HG03139 (cell line): ENCODE results near the gene NPPB.

Source experiments
- ATAC-seq: cut with Tn5 transposase; IDR thresholded peaks from one replicate; pipeline ENCODE4 v1.9.1; 2021; ENCODE audit not compliant: unreplicated experiment

NPPB gene

GRCh38 chr1:11858968-11859871 is 475 bp upstream of the NPPB start:
- ATAC-seq, result no peak

DNA sequence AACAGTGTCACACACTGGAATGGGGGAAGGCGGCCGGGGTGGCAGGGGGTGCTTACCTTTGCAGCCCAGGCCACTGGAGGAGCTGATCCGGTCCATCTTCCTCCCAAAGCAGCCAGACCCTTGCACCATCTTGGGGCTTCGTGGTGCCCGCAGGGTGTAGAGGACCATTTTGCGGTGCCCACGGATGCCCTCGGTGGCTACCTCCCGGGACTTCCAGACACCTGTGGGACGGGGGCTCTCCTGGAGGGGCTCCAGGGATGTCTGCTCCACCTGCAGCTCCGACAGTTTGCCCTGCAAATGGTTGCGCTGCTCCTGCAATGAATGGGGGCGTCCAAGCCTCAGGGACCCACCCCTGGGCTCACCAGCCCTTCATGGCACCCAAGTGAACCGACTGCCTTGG is 587 bp downstream of the NPPB start:
- ATAC-seq, result no peak

DNA sequence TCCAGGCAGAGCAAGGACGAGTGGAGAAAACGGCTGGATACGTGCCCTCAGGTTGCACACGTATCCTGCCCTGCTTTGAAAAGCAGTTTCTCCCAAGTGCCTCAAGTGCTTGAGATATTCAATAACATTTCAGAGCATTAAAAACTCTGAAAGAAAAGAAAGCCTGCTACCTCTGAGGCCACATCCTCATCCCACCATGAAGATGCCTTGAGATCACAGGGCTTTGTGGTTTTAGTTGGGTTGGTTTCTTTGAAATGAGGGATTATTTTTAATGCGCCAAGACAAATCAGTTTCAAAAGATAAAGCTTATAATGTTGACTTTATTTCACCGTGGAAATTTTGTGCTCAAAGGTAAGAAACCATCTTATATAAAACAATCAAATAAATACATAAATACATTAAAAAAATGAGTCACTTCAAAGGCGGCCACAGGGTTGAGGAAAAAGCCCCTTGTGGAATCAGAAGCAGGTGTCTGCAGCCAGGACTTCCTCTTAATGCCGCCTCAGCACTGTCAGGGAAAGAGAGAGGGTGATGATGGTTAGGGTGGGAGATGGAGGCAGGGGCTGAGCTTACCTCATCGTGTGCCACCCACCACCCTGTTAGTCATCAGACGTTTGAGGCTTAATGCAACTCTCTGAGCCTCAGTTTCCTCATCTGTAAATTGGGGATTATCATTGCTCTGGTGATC is 1.4 kb downstream of the NPPB start:
- ATAC-seq, result no peak

DNA sequence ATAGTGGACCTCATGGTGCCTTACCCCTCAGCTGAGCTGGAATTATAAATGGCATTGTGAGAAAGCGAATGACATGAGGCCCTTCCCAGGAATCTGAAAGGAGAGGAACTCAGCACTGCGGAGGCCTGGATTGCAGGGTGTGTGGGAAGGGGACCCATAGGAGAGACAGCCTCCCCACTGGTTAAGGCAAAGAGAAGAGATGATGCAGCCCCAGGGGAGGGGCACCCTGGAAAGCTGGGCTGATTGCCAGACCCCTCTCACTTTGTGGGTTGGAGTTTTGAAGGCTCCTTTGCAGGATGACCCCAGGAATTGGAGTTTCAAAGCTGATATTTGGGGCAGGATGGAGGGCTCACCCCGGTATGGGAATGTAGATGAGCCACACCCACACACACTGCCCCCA is 2.0 kb downstream of the NPPB start:
- ATAC-seq, result no peak

- ATAC-seq, result no peak
Measured at GRCh38 chr1:11855430-11855829, 3.3 kb downstream of the NPPB start.

- no peak for ATAC-seq
Measured at GRCh38 chr1:11854519-11854918, 4.2 kb downstream of the NPPB start.

GRCh38 chr1:11851180-11851579 is 7.6 kb downstream of the NPPB start:
- no peak for ATAC-seq

DNA sequence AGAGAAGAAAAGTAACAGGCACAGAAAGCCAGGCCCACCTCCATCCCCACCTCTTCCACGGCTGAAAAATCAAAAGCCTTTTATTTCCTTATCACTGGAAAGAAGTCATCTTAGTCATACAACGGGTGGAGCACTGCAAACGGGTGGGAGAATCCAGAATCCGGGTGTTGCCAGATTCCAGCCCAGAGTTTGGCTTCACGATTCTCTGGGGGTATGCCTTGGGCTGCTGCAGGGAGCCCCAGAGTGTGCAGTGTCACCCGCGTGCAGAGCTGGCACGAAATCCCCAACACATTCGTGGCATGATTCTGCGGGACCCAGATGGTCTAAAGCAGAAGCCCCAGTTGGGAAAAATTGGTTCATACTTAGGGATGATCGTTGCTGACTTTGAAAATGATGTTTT is 8.6 kb downstream of the NPPB start:
- ATAC-seq, result no peak

GRCh38 chr1:11848373-11848700 is 10.4 kb downstream of the NPPB start:
- no peak for ATAC-seq

GRCh38 chr1:11847667-11848372 is 10.9 kb downstream of the NPPB start, which contains the start of gene NPPA:
Gene NPPA (minus strand): TSS chr1:11847783. CDS start chr1:11847684, 99 bp downstream.
- no peak for ATAC-seq

DNA sequence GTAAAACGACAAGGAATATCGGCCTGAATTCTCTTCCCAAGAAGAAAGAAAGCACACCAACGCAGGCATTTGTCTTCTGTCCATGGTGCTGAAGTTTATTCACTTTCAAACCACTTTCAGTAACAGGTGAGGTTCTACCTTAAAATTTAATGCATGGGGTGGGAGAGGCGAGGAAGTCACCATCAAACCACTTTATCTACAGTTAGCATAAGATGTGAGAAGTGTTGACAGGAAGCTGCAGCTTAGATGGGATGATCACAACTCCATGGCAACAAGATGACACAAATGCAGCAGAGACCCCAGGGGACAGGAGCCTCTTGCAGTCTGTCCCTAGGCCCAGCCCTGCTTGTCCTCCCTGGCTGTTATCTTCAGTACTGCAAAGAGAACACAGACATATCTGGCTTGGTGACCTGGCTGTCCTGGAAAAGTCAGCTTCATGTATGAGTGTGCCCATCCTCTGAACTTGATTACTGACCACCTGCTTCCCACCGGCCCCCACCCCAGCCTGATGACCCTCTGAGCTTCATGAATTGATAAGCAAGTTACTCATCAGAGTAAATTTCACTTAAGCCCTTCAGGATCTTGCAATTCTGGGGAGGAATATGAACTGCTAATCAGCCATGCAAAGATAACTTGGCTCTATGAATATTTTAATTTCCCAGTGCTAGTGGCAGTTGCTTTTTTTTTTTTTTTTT is 13.0 kb downstream of the NPPB start:
- no peak for ATAC-seq

DNA sequence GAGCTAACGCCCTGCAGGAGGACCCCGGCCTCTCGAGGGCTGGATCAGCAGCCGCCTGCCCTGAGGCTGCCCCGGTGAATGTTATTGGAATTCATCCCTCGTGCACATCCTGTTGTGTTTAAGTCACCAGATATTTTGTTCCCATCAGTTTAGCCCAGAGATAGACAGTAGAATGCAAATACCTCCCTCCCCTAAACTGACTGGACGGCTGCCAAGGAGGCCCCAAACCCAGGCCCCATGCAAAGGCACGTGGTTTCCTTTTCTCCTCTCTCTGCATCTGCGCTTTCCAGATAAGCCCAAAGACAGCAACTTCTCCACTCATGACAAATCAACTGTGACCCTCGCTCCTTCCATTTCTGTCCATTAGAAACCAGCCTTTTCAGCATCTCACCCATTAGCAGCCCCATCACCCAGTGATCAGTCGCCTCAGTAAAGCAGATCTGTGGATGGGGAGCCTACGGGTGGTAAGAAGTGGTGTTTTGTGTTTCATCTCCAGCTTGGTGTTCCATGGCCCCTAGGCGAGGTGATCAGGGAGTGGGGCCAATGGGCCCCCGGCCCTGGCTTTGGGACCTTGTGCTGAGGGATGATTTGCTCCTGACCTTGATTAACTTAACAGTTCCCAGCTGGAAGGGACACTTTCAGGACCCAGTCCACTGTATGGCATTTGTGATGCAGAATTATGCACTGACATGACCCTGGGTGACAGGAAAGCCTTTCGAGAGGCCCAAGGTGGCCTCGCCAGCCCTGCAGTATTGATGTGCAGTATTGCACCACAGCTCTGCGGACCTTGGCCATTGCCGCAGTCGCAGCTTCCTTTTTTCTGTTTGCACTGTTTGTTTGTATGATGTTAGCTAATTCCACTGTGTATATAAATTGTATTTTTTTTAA is 16.3 kb downstream of the NPPB start:
- ATAC-seq, result no peak

DNA sequence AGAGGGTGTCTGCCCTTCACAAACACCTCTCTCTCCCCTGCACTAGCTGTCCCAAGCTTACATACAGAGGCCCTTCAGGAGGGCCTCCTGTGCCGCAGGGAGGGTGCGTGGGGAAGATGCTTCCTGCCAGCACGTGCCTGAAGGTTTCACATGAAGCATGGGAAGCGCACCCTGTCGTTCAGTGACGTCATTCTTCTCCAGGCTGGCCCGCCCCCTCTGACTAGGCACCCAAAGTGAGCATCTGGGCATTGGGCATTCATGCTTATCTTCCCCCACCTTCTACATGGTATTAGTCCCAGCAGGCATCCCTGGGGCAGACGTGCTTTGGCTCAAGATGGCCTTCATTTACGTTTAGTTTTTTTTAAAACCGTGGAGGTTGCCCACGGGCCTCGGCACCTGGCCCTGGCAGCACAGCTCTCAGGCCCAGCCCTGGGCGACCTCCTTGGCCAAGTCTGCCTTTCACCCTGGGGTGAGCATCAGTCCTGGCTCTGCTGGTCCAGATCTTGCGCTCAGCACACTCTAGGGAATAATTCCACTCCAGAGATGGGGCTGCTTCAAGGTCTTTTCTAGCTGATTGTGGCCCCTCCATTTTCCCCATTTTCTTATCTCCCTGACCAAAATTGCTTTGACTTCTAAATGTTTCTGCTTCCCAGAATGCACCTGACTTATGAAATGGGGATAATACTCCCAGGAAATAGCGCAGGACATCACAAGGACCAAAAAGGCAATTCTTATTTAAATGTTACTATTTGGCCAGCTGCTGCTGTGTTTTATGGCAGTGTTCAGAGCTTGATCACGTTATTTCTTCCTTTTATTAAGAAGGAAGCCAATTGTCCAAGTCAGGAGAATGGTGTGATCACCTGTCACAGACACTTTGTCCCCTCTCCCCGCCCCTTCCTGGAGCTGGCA is 17.2 kb downstream of the NPPB start:
- no peak for ATAC-seq

DNA sequence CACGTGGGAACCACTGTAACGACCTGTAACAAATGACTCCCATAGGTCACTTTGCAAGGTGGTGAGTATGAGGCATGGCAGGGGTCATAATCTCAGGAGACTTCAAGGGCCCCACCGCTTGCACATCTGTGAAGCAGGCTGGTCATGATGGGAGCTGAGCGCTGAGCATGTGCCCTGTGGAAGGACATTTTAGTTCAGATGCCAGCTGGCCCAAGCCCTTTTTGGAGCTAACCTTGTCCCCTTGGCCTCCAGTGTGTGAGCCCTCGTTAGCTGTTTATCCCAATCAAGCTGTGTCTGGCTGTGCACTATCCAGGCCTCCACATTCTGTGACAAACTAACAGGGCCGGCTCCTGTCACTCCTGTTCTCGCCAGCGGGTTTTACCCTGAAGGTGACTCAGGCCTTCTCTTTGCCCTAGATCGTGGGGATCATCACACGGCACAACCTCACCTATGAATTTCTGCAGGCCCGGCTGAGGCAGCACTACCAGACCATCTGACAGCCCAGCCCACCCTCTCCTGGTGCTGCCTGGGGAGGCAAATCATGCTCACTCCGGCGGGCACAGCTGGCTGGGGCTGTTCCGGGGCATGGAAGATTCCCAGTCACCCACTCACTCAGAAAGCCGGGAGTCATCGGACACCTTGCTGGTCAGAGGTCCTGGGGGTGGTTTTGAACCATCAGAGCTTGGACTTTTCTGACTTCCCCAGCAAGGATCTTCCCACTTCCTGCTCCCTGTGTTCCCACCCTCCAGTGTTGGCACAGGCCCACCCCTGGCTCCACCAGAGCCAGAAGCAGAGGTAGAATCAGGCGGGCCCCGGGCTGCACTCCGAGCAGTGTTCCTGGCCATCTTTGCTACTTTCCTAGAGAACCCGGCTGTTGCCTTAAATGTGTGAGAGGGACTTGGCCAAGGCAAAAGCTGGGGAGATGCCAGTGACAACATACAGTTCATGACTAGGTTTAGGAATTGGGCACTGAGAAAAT is 18.7 kb downstream of the NPPB start:
- ATAC-seq, result no peak

GRCh38 chr1:11838349-11839272 is 20.1 kb downstream of the NPPB start:
- ATAC-seq, result no peak

- no peak for ATAC-seq
Measured at GRCh38 chr1:11837767-11838348, 20.9 kb downstream of the NPPB start.
